ENCODE measurements around the gene TRAF2. TPM values are rescaled to one million over a fixed set of nuclear protein-coding genes. Genes with fewer than 3 reads are reported as not detected.

Gene TRAF2
- total RNA-seq, 1 donor: 7.9 TPM

GRCh38 chr9:136955202-136955942, 69.1 kb downstream of the TRAF2 start:
- no peak for TF ChIP-seq CTCF (IDR thresholded peaks at IDR 0.05; ENCODE audit: insufficient read depth, low read length)
- no peak for DNase-seq (ENCODE audit: low read depth)

GRCh38 chr9:136955943-136956335, 69.6 kb downstream of the TRAF2 start:
- no peak overlapping the region for H3K4me3 ChIP-seq (ENCODE audit: low read depth, low read length)
- no peak for TF ChIP-seq CTCF (IDR thresholded peaks at IDR 0.05; ENCODE audit: insufficient read depth, low read length)
- DNase-seq (ENCODE audit: low read depth): no peak

More at GRCh38 chr9:136955202-136955942, 69.1 kb downstream of the TRAF2 start:
- no peak overlapping the region for H3K4me3 ChIP-seq (ENCODE audit: low read depth, low read length)

- no peak for TF ChIP-seq CTCF (IDR thresholded peaks at IDR 0.05; ENCODE audit: insufficient read depth, low read length)
- H3K4me3 ChIP-seq (ENCODE audit: low read depth, low read length): no peak overlapping the region
- DNase-seq (ENCODE audit: low read depth): no peak
Measured at GRCh38 chr9:136956604-136957003, 70.3 kb downstream of the TRAF2 start.

- no peak for DNase-seq (ENCODE audit: low read depth)
- TF ChIP-seq CTCF (IDR thresholded peaks at IDR 0.05; ENCODE audit: insufficient read depth, low read length): no peak
- H3K4me3 ChIP-seq (ENCODE audit: low read depth, low read length): no peak overlapping the region
Measured at GRCh38 chr9:136957461-136957860, 71.1 kb downstream of the TRAF2 start.

GRCh38 chr9:136957901-136958300, 71.6 kb downstream of the TRAF2 start:
- H3K4me3 ChIP-seq (ENCODE audit: low read depth, low read length): no peak overlapping the region
- no peak for DNase-seq (ENCODE audit: low read depth)
- no peak for TF ChIP-seq CTCF (IDR thresholded peaks at IDR 0.05; ENCODE audit: insufficient read depth, low read length)

- no peak for DNase-seq (ENCODE audit: low read depth)
- no peak for TF ChIP-seq CTCF (IDR thresholded peaks at IDR 0.05; ENCODE audit: insufficient read depth, low read length)
- H3K4me3 ChIP-seq (ENCODE audit: low read depth, low read length): no peak overlapping the region
Measured at GRCh38 chr9:136958473-136958872, 72.2 kb downstream of the TRAF2 start.
